PC-9 (cell line): Measurements from ENCODE around the gene NOCT. TPM values are rescaled to one million over a fixed set of nuclear protein-coding genes. Genes with fewer than 3 reads are reported as not detected.

Experiments
- BruUV-seq: library from RNA; stranded (reverse); fragments of 400-500 nt; replicated peaks from 2 replicates; lab custom pipeline; 2021; lab: Mats Ljungman, UMichigan
- CTCF ChIA-PET: fragments of 300-600 bp; sonication (Branson Sonifier 250); formaldehyde crosslinking; loops from one replicate; lab custom pipeline; 2022; ENCODE audit warnings: antibody characterized with exemption; lab: Charles Lee
- POLR2A ChIA-PET: fragments of 300-600 bp; sonication (Branson Sonifier 250); formaldehyde crosslinking; loops from one replicate; lab custom pipeline; 2022; ENCODE audit warnings: antibody characterized with exemption; ENCODE audit not compliant: unreplicated experiment; lab: Charles Lee
- DNase-seq, 2 experiments: peaks; one replicate each; pipeline versions ENCODE4 v3.0.0 to v3.0.0-alpha.2; 2015 to 2022; ENCODE audit warnings: mixed read lengths in 1 of 2
- H2AFZ ChIP-seq: fragments of 200-600 bp; sonication (generic); 2 replicates; pipeline ENCODE4 v1.8.1; 2017; ENCODE audit warnings: antibody characterized with exemption
- H3F3A ChIP-seq: fragments of 200-600 bp; sonication (generic); 2 replicates; pipeline ENCODE4 v1.8.1; 2017; ENCODE audit warnings: antibody characterized with exemption, mild to moderate bottlenecking, low read depth; ENCODE audit not compliant: insufficient read depth
- H3K27ac ChIP-seq: fragments of 200-600 bp; sonication (generic); 2 replicates; pipeline ENCODE4 v1.6.1; 2016; ENCODE audit warnings: mixed run types
- H3K27me3 ChIP-seq: fragments of 200-600 bp; sonication (generic); 2 replicates; pipeline ENCODE4 v1.6.1; 2016; ENCODE audit warnings: low read depth, mixed run types; ENCODE audit not compliant: insufficient read depth
- H3K36me3 ChIP-seq: fragments of 200-600 bp; sonication (generic); 2 replicates; pipeline ENCODE4 v1.6.1; 2016; ENCODE audit warnings: low read depth, mixed run types
- H3K4me1 ChIP-seq: fragments of 200-600 bp; sonication (generic); replicated peaks from 2 replicates; pipeline ENCODE4 v1.6.1; 2016; ENCODE audit warnings: mixed run types; ENCODE audit not compliant: insufficient read depth
- H3K4me2 ChIP-seq: fragments of 200-600 bp; sonication (generic); 2 replicates; pipeline ENCODE4 v1.6.1; 2017; ENCODE audit warnings: mixed run types
- H3K4me3 ChIP-seq: fragments of 200-600 bp; sonication (generic); 2 replicates; pipeline ENCODE4 v1.6.1; 2016; ENCODE audit warnings: mixed run types
- H3K79me2 ChIP-seq: fragments of 200-600 bp; sonication (generic); 2 replicates; pipeline ENCODE4 v1.6.1; 2017; ENCODE audit warnings: low read depth, mixed run types
- H3K9me2 ChIP-seq: fragments of 200-600 bp; sonication (generic); 2 replicates; pipeline ENCODE4 v1.8.1; 2017; ENCODE audit warnings: mild to moderate bottlenecking; ENCODE audit not compliant: insufficient read depth
- H3K9me3 ChIP-seq: fragments of 200-600 bp; sonication (generic); 2 replicates; pipeline ENCODE4 v1.8.1; 2016; ENCODE audit warnings: low read depth; ENCODE audit not compliant: insufficient read depth
- H4K20me1 ChIP-seq: fragments of 200-600 bp; sonication (generic); 2 replicates; pipeline ENCODE4 v1.8.1; 2017; ENCODE audit not compliant: insufficient read depth
- CTCF ChIP-seq: fragments of 200-600 bp; sonication (generic); conservative IDR thresholded peaks from 2 replicates; pipeline ENCODE4 v1.6.1; 2017; ENCODE audit warnings: mixed run types, antibody characterized with exemption, mild to moderate bottlenecking, moderate library complexity
- EZH2 ChIP-seq: fragments of 200-600 bp; sonication (generic); IDR thresholded peaks from 2 replicates; pipeline ENCODE4 v1.8.0; 2017; ENCODE audit warnings: antibody characterized with exemption, low read depth
- intact Hi-C: fragments of 100-400 bp; cut with micrococcal nuclease; formaldehyde crosslinking; loops from one replicate; pipeline ENCODE4 v1.10.0; 2022; ENCODE audit not compliant: unreplicated experiment
- total RNA-seq: library from RNA; stranded (reverse); gene quantifications from 2 replicates; pipeline ENCODE4 v1.2.3, GENCODE V29; 2021

NOCT gene
- total RNA-seq, 1 experiment from 2014 or later = 6.8 TPM

- Histone ChIP-seq H3K79me2 (no peaks in the 10 kb centered on the region), H3F3A (no peaks in the 10 kb centered on the region), H2AFZ (no peak overlapping the region), H3K27me3 (no peaks in the 10 kb centered on the region), H3K4me3 (no peak overlapping the region), H3K9me2 (no peaks in the 10 kb centered on the region), H4K20me1 (no peaks in the 10 kb centered on the region), H3K9me3 (no peaks in the 10 kb centered on the region), H3K4me2 (no peak overlapping the region), H3K27ac (no peak overlapping the region), H3K4me1 (no peaks in the 10 kb centered on the region), H3K36me3 (no peaks in the 10 kb centered on the region)
- ChIA-PET POLR2A (no interaction called here), CTCF (no interaction called here)
- BruUV-seq = no TSS peak
- TF ChIP-seq EZH2 = no peak
- no peak for TF ChIP-seq CTCF
- DNase-seq = no peak
- intact Hi-C loops = loop anchor here (10.0 kb wide), 2 partner anchors 136 to 466 kb away; partner anchors contain the start of gene ELF2
These were observed 23.4 kb downstream of the NOCT start for GRCh38 chr4:139038874-139039443.

GRCh38 chr4:139042981-139043460 lies 27.4 kb downstream of the NOCT start:
- Histone ChIP-seq H3K9me2 (no peaks in the 10 kb centered on the region), H3K4me3 (no peak overlapping the region), H2AFZ (no peak overlapping the region), H3K9me3 (no peaks in the 10 kb centered on the region), H3K27me3 (no peaks in the 10 kb centered on the region), H3K4me2 (no peak overlapping the region), H3K79me2 (no peaks in the 10 kb centered on the region), H4K20me1 (no peaks in the 10 kb centered on the region), H3K27ac (no peak overlapping the region), H3K4me1 (no peaks in the 10 kb centered on the region), H3F3A (no peaks in the 10 kb centered on the region), H3K36me3 (no peaks in the 10 kb centered on the region; the same call in 1 of the 2 replicates)
- POLR2A ChIA-PET = interaction anchor here (0.5 kb wide), 1 partner anchor 88 kb away, joined by 7 read pairs; no protein-coding TSS in a partner anchor
- TF ChIP-seq EZH2 (no peak), CTCF (no peak)
- DNase-seq = no peak
- CTCF ChIA-PET = no interaction called here
- BruUV-seq = no TSS peak
- intact Hi-C loops = no loop called here

GRCh38 chr4:139044291-139044690 lies 28.7 kb downstream of the NOCT start:
- H2AFZ ChIP-seq = no peak overlapping the region
- no peaks in the 10 kb centered on the region for H3K9me3 ChIP-seq
- no peak overlapping the region for H3K27ac ChIP-seq
- BruUV-seq = no TSS peak
- no peak overlapping the region for H3K4me2 ChIP-seq
- H3K4me1 ChIP-seq = no peaks in the 10 kb centered on the region
- no peaks in the 10 kb centered on the region for H3F3A ChIP-seq
- no peaks in the 10 kb centered on the region for H3K27me3 ChIP-seq
- TF ChIP-seq EZH2 = no peak
- no peak for TF ChIP-seq CTCF
- H4K20me1 ChIP-seq = no peaks in the 10 kb centered on the region
- H3K36me3 ChIP-seq = no peaks in the 10 kb centered on the region; the same call in 1 of the 2 replicates
- H3K4me3 ChIP-seq = no peak overlapping the region
- ChIA-PET CTCF (no interaction called here), POLR2A (no interaction called here)
- H3K79me2 ChIP-seq = no peaks in the 10 kb centered on the region
- intact Hi-C loops = no loop called here
- no peaks in the 10 kb centered on the region for H3K9me2 ChIP-seq
- no peak for DNase-seq
